ENCODE results near the gene CSNK2B.

CSNK2B gene

GRCh38 chr6:31665501-31666336 is at the start of gene CSNK2B:
Gene CSNK2B, plus strand, starts transcription at chr6:31666080. Its CDS starts 752 bp downstream, at chr6:31666832.
- peak; percentile 93 to 94 for DNase-seq (ENCODE audit: low read depth in 2 of 2)

- DNase-seq (ENCODE audit: low read depth in 2 of 2), result no peak
These were observed 48.9 kb upstream of the CSNK2B start for GRCh38 chr6:31617010-31617409.

DNA sequence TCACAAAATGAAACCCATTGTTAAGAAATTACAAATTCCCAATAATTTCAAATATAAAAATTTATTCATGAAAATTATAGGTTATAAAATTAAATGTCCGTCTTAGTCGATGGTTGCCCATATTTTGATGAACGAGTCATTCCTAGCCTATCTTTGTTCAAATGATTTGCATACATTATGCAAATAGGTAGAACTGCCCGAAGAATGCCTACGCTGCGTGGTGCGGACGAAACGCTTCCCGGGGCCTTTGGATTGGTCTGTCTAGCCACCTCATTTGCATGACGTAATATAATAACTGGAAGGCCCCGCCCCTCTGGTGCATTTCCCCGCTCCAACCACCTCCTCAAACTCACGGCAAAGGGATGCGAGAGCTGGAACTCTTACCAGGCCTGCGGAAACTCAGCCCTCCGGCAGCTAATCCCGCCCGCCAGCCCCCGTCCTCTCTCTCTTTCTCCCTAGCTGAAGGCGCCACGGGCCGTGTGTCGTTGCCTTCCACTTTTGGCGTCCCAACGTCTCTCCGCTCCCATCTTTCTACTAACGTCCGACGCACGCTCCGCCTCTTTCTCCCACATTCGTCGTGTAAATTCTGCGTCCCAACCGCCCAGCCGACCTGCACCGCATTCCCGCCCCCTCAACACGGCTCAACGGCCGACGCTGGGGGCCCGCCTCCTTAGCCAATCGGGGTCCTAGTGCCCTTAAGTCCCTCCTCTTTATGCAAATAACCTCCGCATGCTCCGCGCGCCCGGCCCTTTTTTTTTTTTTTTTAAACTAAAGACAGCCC is 45.9 kb upstream of the CSNK2B start:
- peak; percentile 88 to 96 for DNase-seq (ENCODE audit: low read depth in 2 of 2)

DNA sequence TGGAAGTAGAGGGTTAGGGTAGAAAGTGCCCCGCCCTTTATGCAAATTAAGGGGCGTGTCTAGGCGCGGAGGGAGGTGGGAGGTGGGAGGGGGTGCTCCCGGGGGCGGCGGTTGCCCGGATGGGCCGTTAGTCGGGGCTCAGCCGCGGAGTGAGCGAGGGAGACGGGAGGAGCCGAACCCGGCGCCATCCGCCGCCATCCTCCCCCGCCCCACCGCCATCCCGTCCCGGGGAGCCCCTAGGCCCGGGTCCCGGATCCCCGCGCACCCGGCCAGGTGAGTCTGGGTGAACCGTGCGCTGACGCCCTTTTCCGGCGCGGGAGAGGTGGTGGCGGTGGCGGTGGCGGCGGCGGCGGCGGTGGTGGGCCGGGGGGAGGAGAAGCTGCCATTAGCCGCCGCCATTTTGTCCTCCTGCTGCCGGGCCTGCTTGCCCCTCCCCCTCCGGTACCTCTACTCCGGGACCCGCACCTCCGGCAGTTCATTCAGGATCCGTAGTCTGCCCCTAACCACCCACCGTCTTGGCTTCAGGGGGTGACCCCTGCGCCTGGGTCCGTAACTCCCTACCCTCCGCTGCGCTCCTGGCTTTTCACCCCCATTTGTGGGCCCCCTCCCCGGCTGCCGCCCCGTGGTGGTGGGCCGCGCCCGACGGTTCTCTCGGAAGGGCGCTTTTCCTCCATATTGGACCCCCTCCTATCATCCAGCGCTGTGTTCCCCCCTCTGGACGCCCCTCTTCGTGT is 45.1 kb upstream of the CSNK2B start, which contains the start of gene PRRC2A:
TSS of gene PRRC2A (plus strand) at position 130 of the 734 bp plus-strand sequence. CDS start 2,075 bp downstream, outside the sequence.
- DNase-seq (ENCODE audit: low read depth in 2 of 2), result peak; percentile 70 to 92

GRCh38 chr6:31621320-31621939 is 44.5 kb upstream of the CSNK2B start:
- no peak for DNase-seq (ENCODE audit: low read depth in 2 of 2)

DNA sequence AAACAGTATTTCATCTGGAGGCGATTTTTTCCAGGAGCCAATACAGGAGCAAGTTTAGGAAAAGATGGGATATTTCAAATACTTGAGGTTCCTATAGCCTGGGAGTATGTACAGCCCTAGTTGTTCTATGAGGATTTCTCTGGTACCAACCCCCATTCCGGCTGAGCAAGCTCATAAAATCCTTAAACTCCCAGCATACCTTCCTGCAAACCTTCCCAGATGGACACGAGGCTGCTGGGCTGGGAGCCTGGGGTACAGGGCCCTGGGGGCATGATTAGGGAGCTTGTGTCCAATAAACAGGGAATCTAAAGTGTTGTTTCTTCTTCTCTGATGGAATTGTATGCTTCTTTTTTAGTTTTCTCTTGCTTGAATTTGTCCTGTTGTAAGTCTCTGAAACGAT is 43.9 kb upstream of the CSNK2B start:
- no peak for DNase-seq (ENCODE audit: low read depth in 2 of 2)

GRCh38 chr6:31622684-31623091 is 43.2 kb upstream of the CSNK2B start:
- no peak for DNase-seq (ENCODE audit: low read depth in 2 of 2)

DNA sequence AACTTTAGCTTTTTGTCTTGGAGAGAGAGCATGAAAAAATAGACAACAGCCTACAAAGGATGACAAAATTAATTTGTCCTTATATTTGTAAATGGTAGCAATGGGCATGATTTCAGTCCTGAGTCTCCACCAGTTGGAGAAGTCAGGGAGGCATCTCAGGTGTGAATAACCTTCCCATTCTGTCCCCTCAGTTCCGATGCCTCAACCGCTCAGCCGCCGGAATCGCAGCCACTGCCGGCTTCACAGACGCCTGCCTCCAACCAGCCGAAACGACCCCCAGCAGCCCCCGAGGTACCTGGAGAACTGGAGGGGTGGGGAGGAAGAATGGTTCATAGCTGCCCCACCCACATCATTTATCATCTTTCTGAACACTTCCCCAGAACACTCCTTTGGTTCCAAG is 41.8 kb upstream of the CSNK2B start:
- DNase-seq (ENCODE audit: low read depth in 2 of 2), result no peak

GRCh38 chr6:31626952-31627351 is 38.9 kb upstream of the CSNK2B start:
- DNase-seq (ENCODE audit: low read depth in 2 of 2), result no peak

- DNase-seq (ENCODE audit: low read depth in 2 of 2), result no peak
These were observed 38.1 kb upstream of the CSNK2B start for GRCh38 chr6:31627690-31628287.

DNA sequence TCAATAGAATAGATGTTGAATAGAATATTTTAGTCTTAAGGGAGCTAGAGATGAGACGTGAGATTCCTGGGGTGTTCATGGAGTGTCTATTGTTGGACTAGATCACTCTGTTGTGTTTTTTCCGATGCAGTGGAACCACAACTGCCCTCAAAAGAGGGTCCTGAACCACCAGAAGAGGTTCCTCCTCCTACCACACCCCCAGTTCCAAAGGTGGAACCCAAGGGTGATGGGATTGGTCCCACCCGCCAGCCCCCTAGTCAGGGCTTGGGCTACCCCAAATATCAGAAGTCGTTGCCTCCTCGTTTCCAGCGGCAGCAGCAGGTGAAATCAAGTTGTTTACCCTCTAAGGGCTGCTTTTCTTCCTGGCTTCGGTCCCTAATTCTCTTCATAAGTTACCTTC is 36.9 kb upstream of the CSNK2B start:
- DNase-seq (ENCODE audit: low read depth in 2 of 2), result no peak

- DNase-seq (ENCODE audit: low read depth in 2 of 2), result no peak
These were observed 35.5 kb upstream of the CSNK2B start for GRCh38 chr6:31630177-31630934.

DNA sequence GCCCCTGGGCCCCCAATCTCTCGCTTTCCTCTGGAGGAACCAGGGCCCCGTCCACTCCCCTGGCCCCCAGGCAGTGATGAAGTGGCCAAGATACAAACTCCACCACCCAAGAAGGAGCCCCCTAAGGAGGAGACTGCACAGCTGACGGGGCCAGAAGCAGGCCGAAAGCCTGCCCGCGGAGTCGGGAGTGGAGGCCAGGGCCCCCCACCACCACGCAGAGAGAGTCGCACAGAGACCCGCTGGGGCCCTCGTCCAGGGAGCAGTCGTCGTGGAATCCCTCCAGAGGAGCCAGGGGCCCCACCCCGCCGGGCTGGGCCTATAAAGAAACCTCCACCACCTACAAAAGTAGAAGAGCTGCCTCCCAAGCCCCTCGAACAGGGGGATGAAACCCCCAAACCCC is 34.7 kb upstream of the CSNK2B start:
- no peak for DNase-seq (ENCODE audit: low read depth in 2 of 2)

- DNase-seq (ENCODE audit: low read depth in 2 of 2), result no peak
These were observed 34.1 kb upstream of the CSNK2B start for GRCh38 chr6:31631681-31632278.

DNA sequence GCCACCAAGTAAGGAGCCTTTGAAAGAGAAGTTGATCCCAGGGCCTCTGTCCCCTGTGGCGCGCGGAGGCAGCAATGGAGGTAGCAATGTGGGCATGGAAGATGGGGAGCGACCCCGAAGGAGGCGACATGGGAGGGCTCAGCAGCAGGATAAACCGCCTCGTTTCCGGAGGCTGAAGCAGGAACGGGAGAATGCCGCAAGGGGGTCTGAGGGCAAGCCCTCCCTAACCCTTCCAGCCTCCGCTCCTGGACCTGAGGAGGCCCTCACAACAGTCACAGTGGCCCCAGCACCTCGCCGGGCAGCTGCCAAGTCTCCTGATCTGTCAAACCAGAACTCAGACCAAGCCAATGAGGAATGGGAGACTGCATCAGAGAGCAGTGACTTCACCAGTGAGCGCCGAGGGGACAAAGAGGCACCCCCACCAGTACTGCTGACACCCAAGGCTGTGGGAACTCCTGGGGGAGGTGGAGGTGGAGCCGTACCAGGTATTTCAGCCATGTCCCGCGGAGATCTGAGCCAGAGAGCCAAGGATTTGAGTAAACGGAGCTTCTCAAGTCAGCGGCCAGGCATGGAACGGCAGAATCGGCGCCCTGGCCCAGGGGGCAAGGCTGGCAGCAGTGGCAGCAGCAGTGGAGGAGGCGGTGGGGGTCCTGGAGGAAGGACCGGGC is 33.5 kb upstream of the CSNK2B start:
- DNase-seq (ENCODE audit: low read depth in 2 of 2), result no peak

- no peak for DNase-seq (ENCODE audit: low read depth in 2 of 2)
These were observed 32.4 kb upstream of the CSNK2B start for GRCh38 chr6:31633447-31633846.

GRCh38 chr6:31634131-31634530 is 31.7 kb upstream of the CSNK2B start:
- DNase-seq (ENCODE audit: low read depth in 2 of 2), result no peak

DNA sequence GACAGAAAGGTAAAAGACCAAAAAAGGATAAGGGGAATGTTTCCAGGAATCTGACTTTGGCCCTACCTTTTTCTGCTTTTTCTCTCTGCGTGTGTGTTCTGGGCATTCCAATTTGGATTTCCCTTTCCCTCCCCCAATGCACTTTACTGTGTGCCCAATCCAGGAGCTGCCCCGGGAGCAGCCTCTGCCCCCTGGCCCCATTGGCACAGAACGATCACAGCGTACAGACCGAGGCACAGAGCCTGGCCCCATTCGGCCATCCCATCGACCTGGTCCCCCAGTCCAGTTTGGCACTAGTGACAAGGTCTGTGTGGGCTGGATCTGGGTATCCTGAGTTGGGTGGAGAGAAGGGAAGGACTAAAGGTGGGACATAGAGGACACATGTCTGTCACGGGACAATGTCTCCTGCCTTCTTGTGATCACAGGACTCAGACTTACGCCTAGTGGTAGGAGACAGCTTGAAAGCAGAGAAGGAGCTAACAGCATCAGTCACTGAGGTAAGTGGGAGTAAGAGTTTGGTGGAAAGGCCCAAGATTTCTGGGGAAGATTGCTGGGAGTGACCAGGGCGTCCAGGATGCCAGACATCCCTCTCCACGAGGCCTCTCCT is 30.8 kb upstream of the CSNK2B start:
- DNase-seq (ENCODE audit: low read depth in 2 of 2), result no peak
